BJ (cell line): Measurements from ENCODE around the gene UBE2A. TPM values are rescaled to one million over a fixed set of nuclear protein-coding genes. Genes with fewer than 3 reads are reported as not detected.

ENCODE experiments used
- CTCF ChIA-PET: fragments of 350-600 bp; formaldehyde crosslinking; extraction: SDS; loops from one replicate; lab custom pipeline; 2021; ENCODE audit warnings: antibody characterized with exemption, inconsistent platforms; lab: Yijun Ruan, JAX
- POLR2A ChIA-PET: fragments of 300-600 bp; sonication (Branson Sonifier 250); formaldehyde crosslinking; extraction: SDS; loops from one replicate; lab custom pipeline; 2021; ENCODE audit warnings: antibody characterized with exemption; lab: Charles Lee
- DNase-seq: peaks from one replicate; pipeline ENCODE4 v3.0.0-alpha.2; 2011; ENCODE audit warnings: low read depth
- H3K27me3 ChIP-seq: 2 replicates; pipeline ENCODE4 v1.6.0; 2011; ENCODE audit warnings: low read length; ENCODE audit not compliant: control insufficient read depth, insufficient read depth
- H3K36me3 ChIP-seq: 2 replicates; pipeline ENCODE4 v1.5.1; 2011; ENCODE audit warnings: low read length; ENCODE audit not compliant: control insufficient read depth, insufficient read depth
- H3K4me3 ChIP-seq: 2 replicates; pipeline ENCODE4 v1.5.1; 2011; ENCODE audit warnings: low read depth, mild to moderate bottlenecking, control low read depth, low read length
- CTCF ChIP-seq: IDR thresholded peaks from 2 replicates; pipeline ENCODE4 v1.5.1; 2011; ENCODE audit warnings: low read depth, mild to moderate bottlenecking, control low read depth, inconsistent platforms, low read length, moderate library complexity; ENCODE audit not compliant: insufficient read depth
- polyA minus RNA-seq: library from RNA; depleted of rRNA, polyadenylated mRNA; stranded (reverse); fragments of >200 nt; gene quantifications from 2 replicates; pipeline ENCODE4 v1.2.3, GENCODE V29; 2011; rRNA and poly(A)+ RNA removed
- polyA plus RNA-seq: library from polyadenylated mRNA; depleted of rRNA; stranded (reverse); fragments of >200 nt; gene quantifications from 2 replicates; pipeline ENCODE4 v1.2.3, GENCODE V29; 2011; rRNA removed

UBE2A gene
- polyA plus RNA-seq (44.8 and 65.5 TPM in 2 replicates), polyA minus RNA-seq (13.6 and 19.6 TPM in 2 replicates)

- no peaks in the 10 kb centered on the region for H3K27me3 ChIP-seq
- ChIA-PET CTCF (interaction anchor here (0.6 to 1.1 kb wide), 4 partner anchors 9 to 90 kb away, joined by 3 to 5 read pairs (median 4); no protein-coding TSS in a partner anchor), POLR2A (interaction anchor here (0.6 kb wide), 1 partner anchor 32 kb away, joined by 3 read pairs; no protein-coding TSS in a partner anchor)
- DNase-seq = peak; percentile 32
- TF ChIP-seq CTCF = peak; percentile 38
- peak within 1 kb of the TSS; percentile 73 for H3K4me3 ChIP-seq
- H3K36me3 ChIP-seq = no peaks in the 10 kb centered on the region; the same call in 1 of the 2 replicates
These were observed at the start of gene UBE2A for GRCh38 chrX:119574394-119575266. Gene UBE2A (plus strand): TSS chrX:119574563. CDS start chrX:119574712, 149 bp downstream.

GRCh38 chrX:119529345-119530276, 44.8 kb upstream of the UBE2A start:
- ChIA-PET CTCF (no interaction called here), POLR2A (interaction anchor here (0.6 kb wide), 1 partner anchor 56 kb away, joined by 4 read pairs; no protein-coding TSS in a partner anchor)
- H3K27me3 ChIP-seq = no peaks in the 10 kb centered on the region
- H3K36me3 ChIP-seq = no peaks in the 10 kb centered on the region
- no peak for TF ChIP-seq CTCF
- no peak for DNase-seq
- H3K4me3 ChIP-seq = no peak overlapping the region

GRCh38 chrX:119537487-119537886, 36.9 kb upstream of the UBE2A start:
- TF ChIP-seq CTCF = no peak
- ChIA-PET CTCF (no interaction called here), POLR2A (no interaction called here)
- H3K27me3 ChIP-seq = no peaks in the 10 kb centered on the region
- no peak for DNase-seq
- H3K36me3 ChIP-seq = no peaks in the 10 kb centered on the region
- no peak overlapping the region for H3K4me3 ChIP-seq

GRCh38 chrX:119539872-119540271, 34.5 kb upstream of the UBE2A start:
- Histone ChIP-seq H3K4me3 (no peak overlapping the region), H3K36me3 (no peaks in the 10 kb centered on the region), H3K27me3 (no peaks in the 10 kb centered on the region)
- POLR2A ChIA-PET = no interaction called here
- no peak for TF ChIP-seq CTCF
- no peak for DNase-seq
- CTCF ChIA-PET = no interaction called here

- POLR2A ChIA-PET = no interaction called here
- Histone ChIP-seq H3K36me3 (no peaks in the 10 kb centered on the region), H3K27me3 (no peaks in the 10 kb centered on the region), H3K4me3 (no peak overlapping the region)
- no peak for TF ChIP-seq CTCF
- CTCF ChIA-PET = no interaction called here
- peak; percentile 13 for DNase-seq
These were observed 33.2 kb upstream of the UBE2A start for GRCh38 chrX:119541188-119541587.
